Measurements from ENCODE around the gene SOCS4.

The SOCS4 gene

GRCh38 chr14:55065411-55065810 lies 38.4 kb downstream of the SOCS4 start:
- H3K79me2 ChIP-seq (ENCODE audit: insufficient read depth, low read length) = peaks cover 28% of the 10 kb centered on the region

GRCh38 chr14:55066223-55066622 lies 39.2 kb downstream of the SOCS4 start:
- Histone ChIP-seq H2AFZ (ENCODE audit: low read depth, low read length, severe bottlenecking) (no peak overlapping the region), H3K27ac (ENCODE audit: low read depth, low read length) (no peak overlapping the region), H3K4me2 (ENCODE audit: low read depth, low read length, poor library complexity, severe bottlenecking) (no peak overlapping the region), H3K9me2 (replicated peaks; ENCODE audit: insufficient read depth, low read length) (no peaks in the 10 kb centered on the region), H3K79me2 (ENCODE audit: insufficient read depth, low read length) (peaks cover 20% of the 10 kb centered on the region), H3F3A (ENCODE audit: insufficient read depth) (peaks cover 35% of the 10 kb centered on the region), H3K27me3 (ENCODE audit: low read length) (no peaks in the 10 kb centered on the region), H4K20me1 (ENCODE audit: low read depth, low read length) (peaks cover 9% of the 10 kb centered on the region), H3K4me3 (ENCODE audit: insufficient read depth, low read length, poor library complexity, severe bottlenecking) (no peak overlapping the region), H3K9me3 (ENCODE audit: insufficient read depth, low read length) (no peaks in the 10 kb centered on the region), H3K9ac (ENCODE audit: low read length) (no peak overlapping the region), H3K36me3 (ENCODE audit: low read length) (peaks cover 32% of the 10 kb centered on the region)
- TF ChIP-seq CTCF (IDR thresholded peaks at IDR 0.05; ENCODE audit: insufficient read depth, low read length, poor library complexity, severe bottlenecking) = no peak
- no peak for TF ChIP-seq EZH2phosphoT487 (conservative IDR thresholded peaks at IDR 0.05; ENCODE audit: low read length)

More at GRCh38 chr14:55065411-55065810, 38.4 kb downstream of the SOCS4 start:
- TF ChIP-seq EZH2phosphoT487 (conservative IDR thresholded peaks at IDR 0.05; ENCODE audit: low read length) (no peak), CTCF (IDR thresholded peaks at IDR 0.05; ENCODE audit: insufficient read depth, low read length, poor library complexity, severe bottlenecking) (no peak)
- Histone ChIP-seq H2AFZ (ENCODE audit: low read depth, low read length, severe bottlenecking) (no peak overlapping the region), H3K9ac (ENCODE audit: low read length) (no peak overlapping the region), H3F3A (ENCODE audit: insufficient read depth) (peaks cover 35% of the 10 kb centered on the region), H3K9me3 (ENCODE audit: insufficient read depth, low read length) (no peaks in the 10 kb centered on the region), H4K20me1 (ENCODE audit: low read depth, low read length) (peaks cover 15% of the 10 kb centered on the region), H3K27me3 (ENCODE audit: low read length) (no peaks in the 10 kb centered on the region), H3K4me2 (ENCODE audit: low read depth, low read length, poor library complexity, severe bottlenecking) (no peak overlapping the region), H3K4me3 (ENCODE audit: insufficient read depth, low read length, poor library complexity, severe bottlenecking) (no peak overlapping the region), H3K9me2 (replicated peaks; ENCODE audit: insufficient read depth, low read length) (no peaks in the 10 kb centered on the region), H3K36me3 (ENCODE audit: low read length) (peaks cover 33% of the 10 kb centered on the region), H3K27ac (ENCODE audit: low read depth, low read length) (no peak overlapping the region)

GRCh38 chr14:55070981-55071411 lies 44.0 kb downstream of the SOCS4 start:
- Histone ChIP-seq H3K9me3 (ENCODE audit: insufficient read depth, low read length) (no peaks in the 10 kb centered on the region), H3K79me2 (ENCODE audit: insufficient read depth, low read length) (no peaks in the 10 kb centered on the region), H3K9ac (ENCODE audit: low read length) (no peak overlapping the region), H3K36me3 (ENCODE audit: low read length) (peaks cover 6% of the 10 kb centered on the region), H3K27ac (ENCODE audit: low read depth, low read length) (peak overlapping the region; percentile 71; the same call in 1 of the 2 replicates), H3F3A (ENCODE audit: insufficient read depth) (peaks cover 37% of the 10 kb centered on the region), H3K27me3 (ENCODE audit: low read length) (no peaks in the 10 kb centered on the region), H3K4me2 (ENCODE audit: low read depth, low read length, poor library complexity, severe bottlenecking) (no peak overlapping the region), H2AFZ (ENCODE audit: low read depth, low read length, severe bottlenecking) (no peak overlapping the region), H4K20me1 (ENCODE audit: low read depth, low read length) (no peaks in the 10 kb centered on the region), H3K9me2 (replicated peaks; ENCODE audit: insufficient read depth, low read length) (no peaks in the 10 kb centered on the region), H3K4me3 (ENCODE audit: insufficient read depth, low read length, poor library complexity, severe bottlenecking) (no peak overlapping the region)
- no peak for TF ChIP-seq CTCF (IDR thresholded peaks at IDR 0.05; ENCODE audit: insufficient read depth, low read length, poor library complexity, severe bottlenecking)
- no peak for TF ChIP-seq EZH2phosphoT487 (conservative IDR thresholded peaks at IDR 0.05; ENCODE audit: low read length)

Data from SU-DHL-6 (cell line).